ENCODE results near the gene MLF2.

The MLF2 gene

DNA sequence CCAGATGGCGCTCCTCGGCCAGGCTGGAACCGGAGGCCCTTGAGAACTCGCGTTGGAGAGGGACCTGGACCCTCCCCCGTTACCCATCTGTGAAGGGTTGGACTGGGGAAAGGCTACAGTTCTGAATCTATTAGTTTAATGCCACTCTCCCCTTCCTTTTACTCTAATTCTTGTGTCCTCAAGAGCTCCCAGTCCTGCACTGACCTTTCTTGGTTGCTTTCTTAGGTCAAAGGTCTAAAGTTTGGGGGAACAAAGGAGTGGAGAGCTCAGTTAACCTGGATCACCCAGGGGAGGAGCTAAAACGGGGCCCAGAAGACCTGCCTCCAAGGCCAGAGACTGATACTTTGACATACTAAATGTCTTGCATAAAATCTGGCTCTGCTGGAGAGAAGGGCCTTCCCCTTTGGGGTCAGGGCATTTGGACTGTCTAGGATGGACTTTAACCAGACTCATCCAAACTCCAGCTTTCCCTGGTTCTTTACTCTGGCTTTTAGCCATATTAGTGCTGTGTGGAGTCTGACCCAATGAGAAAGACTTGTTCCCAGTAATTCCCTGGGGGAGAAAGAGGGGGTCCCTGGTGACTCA, 923 bp upstream of the MLF2 start:
- no peak for DNase-seq (ENCODE audit: low read depth)
- TF ChIP-seq, protein P1, sequence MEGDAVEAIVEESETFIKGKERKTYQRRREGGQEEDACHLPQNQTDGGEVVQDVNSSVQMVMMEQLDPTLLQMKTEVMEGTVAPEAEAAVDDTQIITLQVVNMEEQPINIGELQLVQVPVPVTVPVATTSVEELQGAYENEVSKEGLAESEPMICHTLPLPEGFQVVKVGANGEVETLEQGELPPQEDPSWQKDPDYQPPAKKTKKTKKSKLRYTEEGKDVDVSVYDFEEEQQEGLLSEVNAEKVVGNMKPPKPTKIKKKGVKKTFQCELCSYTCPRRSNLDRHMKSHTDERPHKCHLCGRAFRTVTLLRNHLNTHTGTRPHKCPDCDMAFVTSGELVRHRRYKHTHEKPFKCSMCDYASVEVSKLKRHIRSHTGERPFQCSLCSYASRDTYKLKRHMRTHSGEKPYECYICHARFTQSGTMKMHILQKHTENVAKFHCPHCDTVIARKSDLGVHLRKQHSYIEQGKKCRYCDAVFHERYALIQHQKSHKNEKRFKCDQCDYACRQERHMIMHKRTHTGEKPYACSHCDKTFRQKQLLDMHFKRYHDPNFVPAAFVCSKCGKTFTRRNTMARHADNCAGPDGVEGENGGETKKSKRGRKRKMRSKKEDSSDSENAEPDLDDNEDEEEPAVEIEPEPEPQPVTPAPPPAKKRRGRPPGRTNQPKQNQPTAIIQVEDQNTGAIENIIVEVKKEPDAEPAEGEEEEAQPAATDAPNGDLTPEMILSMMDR (IDR thresholded peaks at IDR 0.05; ENCODE audit: control insufficient read depth, extremely low read depth, insufficient read depth) = no peak
- peak overlapping the region; percentile 65; the same call in 1 of the 2 replicates for H3K4me3 ChIP-seq (ENCODE audit: low read depth, low read length)

DNA sequence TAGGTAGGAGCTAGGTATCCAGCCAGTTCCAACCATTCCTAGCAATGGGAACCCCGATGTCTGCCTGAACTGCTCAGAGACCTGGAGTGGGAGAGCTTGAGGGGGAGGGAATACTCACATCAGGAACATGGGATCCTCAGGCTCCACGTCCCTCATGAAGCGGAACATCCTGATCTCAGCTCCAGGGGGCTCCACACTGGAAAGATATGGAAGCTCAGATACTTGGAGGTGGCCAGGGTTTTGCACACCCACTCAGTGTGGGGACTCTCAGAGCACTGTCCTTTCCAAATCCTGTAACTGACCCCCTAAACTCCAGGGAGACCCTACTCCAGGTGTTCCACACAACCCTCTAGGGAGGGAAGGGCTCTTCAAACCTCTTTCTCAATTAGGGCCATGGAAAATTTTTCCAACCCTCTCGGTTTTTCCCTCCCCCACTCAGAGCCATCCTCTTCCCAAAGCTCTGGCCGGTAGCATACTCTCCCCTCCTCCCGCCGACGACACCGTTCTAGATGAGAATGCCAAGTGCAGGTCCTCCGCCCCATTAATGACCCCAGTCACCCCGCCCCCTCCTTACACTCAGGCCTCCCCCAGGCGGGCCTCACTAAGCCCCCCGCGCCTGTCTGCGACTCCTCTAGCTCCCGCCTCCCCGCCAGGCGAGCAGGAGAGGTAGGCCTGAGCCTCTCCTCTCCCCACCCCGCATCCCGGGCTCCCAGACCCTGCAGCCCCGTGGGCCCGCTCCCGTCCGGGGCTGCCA, 597 bp downstream of the MLF2 start:
- peak overlapping the region; percentile 65 for H3K4me3 ChIP-seq (ENCODE audit: low read depth, low read length)
- no peak for DNase-seq (ENCODE audit: low read depth)
- TF ChIP-seq, protein P1 (IDR thresholded peaks at IDR 0.05; ENCODE audit: control insufficient read depth, extremely low read depth, insufficient read depth) = peak; percentile 37

DNA sequence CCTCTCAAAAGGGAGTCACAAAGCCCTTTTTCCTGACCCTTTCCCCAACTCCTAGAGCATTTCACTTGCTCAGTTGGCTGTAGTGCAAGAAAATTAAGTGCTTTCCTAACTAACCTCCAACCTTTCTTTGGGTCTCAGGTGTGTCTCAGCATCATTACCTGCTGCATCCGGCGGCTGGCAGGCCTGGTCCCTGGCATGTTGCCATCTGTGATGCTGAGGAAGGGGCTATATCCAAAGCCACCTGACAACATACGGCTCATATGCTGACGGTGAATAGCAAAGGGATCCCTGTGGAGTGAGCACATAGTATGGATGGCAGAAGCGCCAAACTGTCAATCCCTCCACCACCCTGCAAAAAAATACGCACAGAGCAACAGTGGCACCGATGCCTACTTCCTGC, 1.2 kb downstream of the MLF2 start:
- TF ChIP-seq, protein P1 (IDR thresholded peaks at IDR 0.05; ENCODE audit: control insufficient read depth, extremely low read depth, insufficient read depth) = no peak
- peak overlapping the region; percentile 65 for H3K4me3 ChIP-seq (ENCODE audit: low read depth, low read length)
- no peak for DNase-seq (ENCODE audit: low read depth)

DNA sequence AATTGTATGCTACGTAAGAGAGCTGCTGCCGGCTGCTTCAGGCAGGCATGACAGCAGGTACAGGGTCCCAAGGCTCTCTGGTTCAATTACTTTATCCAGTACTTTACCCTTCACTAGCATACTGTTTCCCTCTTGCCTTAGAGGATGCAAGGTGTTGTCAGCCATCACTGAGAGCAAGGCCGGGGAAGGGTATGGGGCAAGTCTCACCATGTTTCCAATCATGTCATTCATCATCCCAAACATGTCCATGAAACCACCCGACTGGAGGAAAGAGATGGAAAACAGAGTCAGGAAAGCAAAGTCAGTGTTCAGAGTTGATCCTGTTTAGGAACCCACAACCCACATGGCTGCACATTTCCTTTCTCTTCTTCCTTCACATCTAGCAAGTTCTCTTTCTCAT, 2.4 kb downstream of the MLF2 start:
- H3K4me3 ChIP-seq (ENCODE audit: low read depth, low read length) = no peak overlapping the region
- DNase-seq (ENCODE audit: low read depth) = no peak
- TF ChIP-seq, protein P1 (IDR thresholded peaks at IDR 0.05; ENCODE audit: control insufficient read depth, extremely low read depth, insufficient read depth) = no peak

DNA sequence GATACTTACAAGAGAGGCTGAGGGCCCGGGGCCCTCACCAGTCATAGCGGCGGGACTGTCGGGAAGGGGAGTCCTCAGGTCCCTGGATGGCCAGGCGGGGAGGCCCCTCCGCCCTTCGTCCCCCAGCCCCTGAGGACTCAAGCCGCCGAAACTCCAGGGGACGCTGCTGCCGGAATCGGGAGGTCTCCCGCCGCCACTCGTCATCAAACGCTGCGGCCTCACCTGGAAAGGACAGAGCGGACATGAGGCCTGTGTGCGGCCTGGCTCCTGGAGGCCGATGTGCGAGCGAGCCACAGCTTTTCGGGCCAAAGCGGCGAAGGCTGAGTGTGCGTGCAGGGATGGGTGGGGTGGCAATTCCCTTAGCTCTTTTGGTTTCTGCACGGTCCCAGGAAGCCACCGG, 4.2 kb downstream of the MLF2 start:
- no peak overlapping the region for H3K4me3 ChIP-seq (ENCODE audit: low read depth, low read length)
- DNase-seq (ENCODE audit: low read depth) = no peak
- TF ChIP-seq, protein P1 (IDR thresholded peaks at IDR 0.05; ENCODE audit: control insufficient read depth, extremely low read depth, insufficient read depth) = no peak

DNA sequence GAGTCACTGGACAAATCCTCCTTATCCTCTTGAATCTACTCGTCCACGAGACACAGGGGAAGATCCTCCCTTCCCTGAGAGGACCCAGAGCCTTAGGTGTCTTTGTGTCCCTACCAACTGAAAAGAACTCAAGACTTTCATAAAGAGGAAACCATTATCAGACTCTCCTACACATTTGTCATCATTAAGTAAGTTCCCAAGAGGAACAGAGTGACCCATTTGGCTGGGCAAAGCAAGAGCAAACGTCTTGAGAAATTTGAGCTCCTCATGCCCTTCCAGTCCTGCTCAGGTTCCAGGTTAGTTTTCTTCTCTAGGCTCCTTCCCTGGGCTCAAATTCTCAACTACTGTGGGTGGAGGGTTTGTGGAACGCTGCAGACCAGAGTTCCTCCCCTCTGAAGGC, 5.7 kb downstream of the MLF2 start:
- TF ChIP-seq, protein P1 (IDR thresholded peaks at IDR 0.05; ENCODE audit: control insufficient read depth, extremely low read depth, insufficient read depth) = no peak
- no peak for DNase-seq (ENCODE audit: low read depth)
- H3K4me3 ChIP-seq (ENCODE audit: low read depth, low read length) = no peak overlapping the region
